GM23338 (cell line): ENCODE data around the gene TMEM51. TPM values are rescaled to one million over a fixed set of nuclear protein-coding genes. Genes with fewer than 3 reads are reported as not detected.

ENCODE experiments used
- ATAC-seq: fragments of 200-7000 bp; cut with Tn5 transposase; 3 replicates; pipeline ENCODE4 v1.9.1; 2020
- DNase-seq: peaks from one replicate; pipeline ENCODE4 v3.0.0-alpha.2; 2015; ENCODE audit warnings: low spot score
- H2AFZ ChIP-seq: fragments of 200-600 bp; sonication (generic); 2 replicates; pipeline ENCODE4 v1.8.0; 2016; ENCODE audit warnings: antibody characterized with exemption, mild to moderate bottlenecking, moderate library complexity
- H3F3A ChIP-seq: fragments of 200-600 bp; sonication (generic); replicated peaks from 2 replicates; pipeline ENCODE4 v1.8.0; 2017; ENCODE audit warnings: antibody characterized with exemption, mixed run types, low read depth
- H3K27ac ChIP-seq: fragments of 200-600 bp; sonication (generic); 2 replicates; pipeline ENCODE4 v1.6.1; 2016; ENCODE audit warnings: low read depth
- H3K27me3 ChIP-seq: fragments of 200-600 bp; sonication (generic); 2 replicates; pipeline ENCODE4 v1.8.0; 2016; ENCODE audit warnings: mild to moderate bottlenecking, mixed run types, moderate library complexity; ENCODE audit not compliant: insufficient read depth
- H3K36me3 ChIP-seq: fragments of 200-600 bp; sonication (generic); 2 replicates; pipeline ENCODE4 v1.8.0; 2016; ENCODE audit warnings: mild to moderate bottlenecking; ENCODE audit not compliant: insufficient read depth
- H3K4me1 ChIP-seq: fragments of 200-600 bp; sonication (generic); 2 replicates; pipeline ENCODE4 v1.8.0; 2016; ENCODE audit warnings: mild to moderate bottlenecking, moderate library complexity; ENCODE audit not compliant: insufficient read depth
- H3K4me2 ChIP-seq: fragments of 200-600 bp; sonication (generic); 2 replicates; pipeline ENCODE4 v1.7.1; 2017; ENCODE audit warnings: mixed run types
- H3K4me3 ChIP-seq: fragments of 200-600 bp; sonication (generic); 2 replicates; pipeline ENCODE4 v1.6.1; 2016; ENCODE audit warnings: mixed run types
- H3K79me2 ChIP-seq: fragments of 200-600 bp; sonication (generic); replicated peaks from 2 replicates; pipeline ENCODE4 v1.8.0; 2017; ENCODE audit warnings: mild to moderate bottlenecking; ENCODE audit not compliant: insufficient read depth
- H3K9me2 ChIP-seq: fragments of 200-600 bp; sonication (generic); 2 replicates; pipeline ENCODE4 v1.8.0; 2017; ENCODE audit not compliant: insufficient read depth
- H4K20me1 ChIP-seq: fragments of 200-600 bp; sonication (generic); replicated peaks from 2 replicates; pipeline ENCODE4 v1.8.0; 2017; ENCODE audit warnings: mild to moderate bottlenecking; ENCODE audit not compliant: insufficient read depth
- H3K27ac Mint-ChIP-seq: 2 replicates; pipeline ENCODE4 v1.8.0; 2020; ENCODE audit warnings: inconsistent platforms, mild to moderate bottlenecking, moderate library complexity, mixed read lengths
- H3K27me3 Mint-ChIP-seq: 3 replicates; pipeline ENCODE4 v1.8.0; 2022; ENCODE audit warnings: low read depth, mild to moderate bottlenecking, moderate library complexity, mixed read lengths, inconsistent platforms; ENCODE audit not compliant: insufficient read depth, poor library complexity
- H3K36me3 Mint-ChIP-seq: 3 replicates; pipeline ENCODE4 v1.8.0; 2021; ENCODE audit warnings: low read depth, mild to moderate bottlenecking, inconsistent platforms, moderate library complexity, mixed read lengths
- H3K4me1 Mint-ChIP-seq: 3 replicates; pipeline ENCODE4 v1.8.0; 2020; ENCODE audit warnings: mild to moderate bottlenecking, inconsistent platforms, mixed read lengths
- H3K4me3 Mint-ChIP-seq: 3 replicates; pipeline ENCODE4 v1.8.0; 2021; ENCODE audit warnings: moderate library complexity, mild to moderate bottlenecking, inconsistent platforms, mixed read lengths
- H3K9me3 Mint-ChIP-seq: 3 replicates; pipeline ENCODE4 v1.8.0; 2020; ENCODE audit warnings: moderate library complexity, mild to moderate bottlenecking, inconsistent platforms, mixed read lengths
- CREB1 ChIP-seq: fragments of 250-450 bp; sonication (Bioruptor Pico); IDR thresholded peaks from 2 replicates; pipeline ENCODE4 v1.5.0; 2020; ENCODE audit warnings: low read depth, mild to moderate bottlenecking, moderate library complexity
- CTCF ChIP-seq, 2 experiments: fragments of 200-600 bp in 1 of 2; sonication (generic) in 1 of 2; conservative IDR thresholded peaks; 2 replicates each; pipeline versions ENCODE4 v1.5.1 to v1.6.1; 2016 to 2017; ENCODE audit warnings: antibody characterized with exemption in 2 of 2, low read depth in 2 of 2, mild to moderate bottlenecking in 2 of 2, moderate library complexity in 1 of 2
- ETS1 ChIP-seq: IDR thresholded peaks from 2 replicates; pipeline ENCODE4 v1.6.1; 2016; ENCODE audit warnings: antibody characterized with exemption
- EZH2 ChIP-seq: fragments of 200-600 bp; sonication (generic); IDR thresholded peaks from one replicate; pipeline ENCODE4 v1.8.0; 2017; ENCODE audit warnings: antibody characterized with exemption, mild to moderate bottlenecking, low read depth; ENCODE audit not compliant: unreplicated experiment
- EZH2phosphoT487 ChIP-seq: fragments of 200-600 bp; sonication (generic); IDR thresholded peaks from one replicate; pipeline ENCODE4 v1.8.1; 2018; ENCODE audit warnings: antibody characterized with exemption; ENCODE audit not compliant: unreplicated experiment
- JUNB ChIP-seq: IDR thresholded peaks from one replicate; pipeline ENCODE4 v1.6.1; 2016; ENCODE audit warnings: antibody characterized with exemption; ENCODE audit not compliant: unreplicated experiment
- NANOG ChIP-seq: IDR thresholded peaks from 2 replicates; pipeline ENCODE4 v1.6.1; 2016; ENCODE audit warnings: antibody characterized with exemption, borderline replicate concordance
- POLR2AphosphoS5 ChIP-seq: IDR thresholded peaks from 2 replicates; pipeline ENCODE4 v1.6.1; 2016; ENCODE audit warnings: antibody characterized with exemption, low read depth
- REST ChIP-seq: IDR thresholded peaks from one replicate; pipeline ENCODE4 v1.6.1; 2018; ENCODE audit warnings: antibody characterized with exemption; ENCODE audit not compliant: unreplicated experiment
- STAT1 ChIP-seq: IDR thresholded peaks from one replicate; pipeline ENCODE4 v1.6.1; 2016; ENCODE audit warnings: antibody characterized with exemption; ENCODE audit not compliant: unreplicated experiment
- ZNF114 ChIP-seq: fragments of 250-450 bp; sonication (Bioruptor Pico); IDR thresholded peaks from 2 replicates; pipeline ENCODE4 v1.5.0; 2020; ENCODE audit warnings: mild to moderate bottlenecking, moderate library complexity
- ZNF331 ChIP-seq: fragments of 250-450 bp; sonication (Bioruptor Pico); IDR thresholded peaks from 2 replicates; pipeline ENCODE4 v1.5.0; 2020; ENCODE audit warnings: low read depth, mild to moderate bottlenecking, moderate library complexity
- ZNF462 ChIP-seq: fragments of 250-450 bp; sonication (Bioruptor Pico); IDR thresholded peaks from 2 replicates; pipeline ENCODE4 v1.5.0; 2020; ENCODE audit warnings: mild to moderate bottlenecking, moderate library complexity
- polyA plus RNA-seq: library from polyadenylated mRNA; unstranded; fragments of >200 nt; fragmentation: Nextera tagmentation; extraction: Ambion mirVana; gene quantifications from 2 replicates; pipeline ENCODE4 v1.2.1, GENCODE V29; 2016
- total RNA-seq: library from RNA; depleted of rRNA; stranded (reverse); fragments of >200 nt; shearing (Covaris generic); gene quantifications from 2 replicates; pipeline ENCODE4 v1.2.3, GENCODE V29; 2014

Gene TMEM51
- total and polyA plus RNA-seq, 2 experiments from 2014 or later: 4.0 to 5.2 TPM

GRCh38 chr1:15167386-15167785 lies 13.8 kb downstream of the TMEM51 start:
- H3K4me2 ChIP-seq: no peak overlapping the region
- H3K36me3 ChIP-seq: no peaks in the 10 kb centered on the region
- no peak overlapping the region for H3K4me3 ChIP-seq
- Mint-ChIP-seq H3K4me1 (peaks cover 18% of the 10 kb centered on the region), H3K27me3 (peaks cover 13% of the 10 kb centered on the region), H3K27ac (no peak overlapping the region), H3K36me3 (no peaks in the 10 kb centered on the region; the same call in 2 of the 3 replicates), H3K4me3 (no peak overlapping the region), H3K9me3 (no peaks in the 10 kb centered on the region)
- peaks cover 4% of the 10 kb centered on the region; the same call in 1 of the 2 replicates for H4K20me1 ChIP-seq
- no peak overlapping the region for H2AFZ ChIP-seq
- no peaks in the 10 kb centered on the region for H3K27me3 ChIP-seq
- H3K79me2 ChIP-seq: peaks cover 15% of the 10 kb centered on the region; the same call in 1 of the 2 replicates
- no peak for TF ChIP-seq ZNF114 (CRISPR knock-in tag)
- no peak for TF ChIP-seq STAT1
- no peak for TF ChIP-seq ETS1
- TF ChIP-seq NANOG: no peak
- no peak for TF ChIP-seq CREB1 (CRISPR knock-in tag)
- no peak for TF ChIP-seq REST
- no peak for TF ChIP-seq JUNB
- no peak for TF ChIP-seq POLR2AphosphoS5
- no peak for TF ChIP-seq ZNF462 (CRISPR knock-in tag)
- TF ChIP-seq EZH2: no peak
- TF ChIP-seq CTCF (conservative IDR thresholded peaks at IDR 0.05; ENCODE audit: low read depth in 2 of 2): no peak
- no peak for TF ChIP-seq EZH2phosphoT487
- no peak for TF ChIP-seq ZNF331 (CRISPR knock-in tag)
- H3K9me2 ChIP-seq: no peaks in the 10 kb centered on the region
- no peak overlapping the region for H3K27ac ChIP-seq
- no peaks in the 10 kb centered on the region; the same call in 1 of the 2 replicates for H3K4me1 ChIP-seq
- DNase-seq (no peak), ATAC-seq (no peak)
- no peaks in the 10 kb centered on the region for H3F3A ChIP-seq
